Panc1 (cell line): ENCODE results near the gene TMEM170B.

Experiments
- POLR2AphosphoS5 ChIP-seq: IDR thresholded peaks from 2 replicates; pipeline ENCODE4 v1.6.1; 2012; ENCODE audit warnings: mild to moderate bottlenecking, low read depth, low read length, moderate library complexity
- SIN3A ChIP-seq: IDR thresholded peaks from 2 replicates; pipeline ENCODE4 v1.6.1; 2012; ENCODE audit warnings: low read depth, mild to moderate bottlenecking, low read length, moderate library complexity, borderline replicate concordance; ENCODE audit not compliant: insufficient read depth
- TF ChIP-seq, protein P1 (sequence below): fragments of 450-650 bp; IDR thresholded peaks from 2 replicates; pipeline ENCODE4 v1.5.1; 2017; ENCODE audit warnings: mild to moderate bottlenecking
- TF ChIP-seq, protein P2 (sequence below), 2 experiments: IDR thresholded peaks; 2 replicates each; pipeline ENCODE4 v1.6.1; 2011 to 2012; ENCODE audit warnings: low read depth in 2 of 2, control low read depth in 1 of 2, low read length in 1 of 2, mild to moderate bottlenecking in 1 of 2, moderate library complexity in 1 of 2; ENCODE audit not compliant: insufficient read depth in 1 of 2

DNA sequence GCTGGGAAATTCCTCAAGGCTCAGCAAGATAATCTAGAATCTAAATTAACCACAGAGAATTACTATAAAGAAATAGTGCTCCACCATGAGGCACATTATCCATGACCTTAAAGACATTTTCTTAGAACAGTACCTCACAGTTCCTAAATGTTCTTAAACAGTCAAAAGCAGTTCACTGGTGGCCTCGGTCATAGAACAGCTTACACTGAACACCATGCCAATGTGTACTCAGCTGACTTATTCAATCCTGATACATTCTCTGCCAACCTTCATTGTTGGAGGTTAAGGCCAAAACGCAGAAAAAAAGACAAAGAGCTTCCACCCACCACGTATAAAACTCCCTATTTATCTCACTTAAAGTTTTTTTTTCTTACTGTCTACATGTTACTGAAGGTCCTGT lies 21.8 kb upstream of the TMEM170B start:
- TF ChIP-seq, protein P1, sequence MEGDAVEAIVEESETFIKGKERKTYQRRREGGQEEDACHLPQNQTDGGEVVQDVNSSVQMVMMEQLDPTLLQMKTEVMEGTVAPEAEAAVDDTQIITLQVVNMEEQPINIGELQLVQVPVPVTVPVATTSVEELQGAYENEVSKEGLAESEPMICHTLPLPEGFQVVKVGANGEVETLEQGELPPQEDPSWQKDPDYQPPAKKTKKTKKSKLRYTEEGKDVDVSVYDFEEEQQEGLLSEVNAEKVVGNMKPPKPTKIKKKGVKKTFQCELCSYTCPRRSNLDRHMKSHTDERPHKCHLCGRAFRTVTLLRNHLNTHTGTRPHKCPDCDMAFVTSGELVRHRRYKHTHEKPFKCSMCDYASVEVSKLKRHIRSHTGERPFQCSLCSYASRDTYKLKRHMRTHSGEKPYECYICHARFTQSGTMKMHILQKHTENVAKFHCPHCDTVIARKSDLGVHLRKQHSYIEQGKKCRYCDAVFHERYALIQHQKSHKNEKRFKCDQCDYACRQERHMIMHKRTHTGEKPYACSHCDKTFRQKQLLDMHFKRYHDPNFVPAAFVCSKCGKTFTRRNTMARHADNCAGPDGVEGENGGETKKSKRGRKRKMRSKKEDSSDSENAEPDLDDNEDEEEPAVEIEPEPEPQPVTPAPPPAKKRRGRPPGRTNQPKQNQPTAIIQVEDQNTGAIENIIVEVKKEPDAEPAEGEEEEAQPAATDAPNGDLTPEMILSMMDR: no peak
- TF ChIP-seq POLR2AphosphoS5: no peak
- TF ChIP-seq, protein P2, sequence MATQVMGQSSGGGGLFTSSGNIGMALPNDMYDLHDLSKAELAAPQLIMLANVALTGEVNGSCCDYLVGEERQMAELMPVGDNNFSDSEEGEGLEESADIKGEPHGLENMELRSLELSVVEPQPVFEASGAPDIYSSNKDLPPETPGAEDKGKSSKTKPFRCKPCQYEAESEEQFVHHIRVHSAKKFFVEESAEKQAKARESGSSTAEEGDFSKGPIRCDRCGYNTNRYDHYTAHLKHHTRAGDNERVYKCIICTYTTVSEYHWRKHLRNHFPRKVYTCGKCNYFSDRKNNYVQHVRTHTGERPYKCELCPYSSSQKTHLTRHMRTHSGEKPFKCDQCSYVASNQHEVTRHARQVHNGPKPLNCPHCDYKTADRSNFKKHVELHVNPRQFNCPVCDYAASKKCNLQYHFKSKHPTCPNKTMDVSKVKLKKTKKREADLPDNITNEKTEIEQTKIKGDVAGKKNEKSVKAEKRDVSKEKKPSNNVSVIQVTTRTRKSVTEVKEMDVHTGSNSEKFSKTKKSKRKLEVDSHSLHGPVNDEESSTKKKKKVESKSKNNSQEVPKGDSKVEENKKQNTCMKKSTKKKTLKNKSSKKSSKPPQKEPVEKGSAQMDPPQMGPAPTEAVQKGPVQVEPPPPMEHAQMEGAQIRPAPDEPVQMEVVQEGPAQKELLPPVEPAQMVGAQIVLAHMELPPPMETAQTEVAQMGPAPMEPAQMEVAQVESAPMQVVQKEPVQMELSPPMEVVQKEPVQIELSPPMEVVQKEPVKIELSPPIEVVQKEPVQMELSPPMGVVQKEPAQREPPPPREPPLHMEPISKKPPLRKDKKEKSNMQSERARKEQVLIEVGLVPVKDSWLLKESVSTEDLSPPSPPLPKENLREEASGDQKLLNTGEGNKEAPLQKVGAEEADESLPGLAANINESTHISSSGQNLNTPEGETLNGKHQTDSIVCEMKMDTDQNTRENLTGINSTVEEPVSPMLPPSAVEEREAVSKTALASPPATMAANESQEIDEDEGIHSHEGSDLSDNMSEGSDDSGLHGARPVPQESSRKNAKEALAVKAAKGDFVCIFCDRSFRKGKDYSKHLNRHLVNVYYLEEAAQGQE (IDR thresholded peaks at IDR 0.05; ENCODE audit: insufficient read depth in 1 of 2, low read depth in 2 of 2, low read length in 1 of 2): no peak
- no peak for TF ChIP-seq SIN3A
